Heart left ventricle (tissue), 16 donors: ENCODE results near the gene NEDD4L. TPM values are rescaled to one million over a fixed set of nuclear protein-coding genes. Genes with fewer than 3 reads are reported as not detected.

ENCODE experiments used
- ATAC-seq, 4 donors: fragments of 200-7000 bp; cut with Tn5 transposase; one replicate each; pipeline ENCODE4 v1.9.1; 2020 to 2022; ENCODE audit warnings: moderate library complexity in 4 of 4, mild to moderate bottlenecking in 3 of 4, moderate number of reproducible peaks in 1 of 4
- DNase-seq, 5 donors: peaks; one replicate each; pipeline ENCODE4 v3.0.0-alpha.2; 2020
- H3K27ac ChIP-seq, 12 donors: fragments of 200-600 bp; sonication (generic) in 4 of 12; one replicate each; pipeline versions ENCODE4 v1.5.0 to v1.8.0; 2016 to 2022; ENCODE audit warnings: mild to moderate bottlenecking in 2 of 12
- H3K27me3 ChIP-seq, 9 donors: fragments of 200-600 bp; sonication (generic) in 2 of 9; one replicate each; pipeline versions ENCODE4 v1.5.1 to v1.8.0; 2016 to 2022; ENCODE audit warnings: mild to moderate bottlenecking in 3 of 9
- H3K36me3 ChIP-seq, 9 donors: fragments of 200-600 bp; sonication (generic) in 2 of 9; one replicate each; pipeline versions ENCODE4 v1.5.0 to v1.8.0; 2018 to 2022; ENCODE audit warnings: mild to moderate bottlenecking in 2 of 9
- H3K4me1 ChIP-seq, 12 donors: fragments of 200-600 bp; sonication (generic) in 4 of 12; one replicate each; pipeline versions ENCODE4 v1.5.0 to v1.8.0; 2016 to 2022; ENCODE audit warnings: mild to moderate bottlenecking in 3 of 12
- H3K4me3 ChIP-seq, 12 donors: fragments of 200-600 bp; sonication (generic) in 4 of 12; one replicate each; pipeline versions ENCODE4 v1.5.0 to v1.8.0; 2017 to 2022; ENCODE audit warnings: mild to moderate bottlenecking in 9 of 12, moderate library complexity in 4 of 12
- H3K9me3 ChIP-seq, 12 donors: fragments of 200-600 bp; sonication (generic) in 4 of 12; one replicate each; pipeline versions ENCODE4 v1.5.0 to v1.8.0; 2016 to 2022; ENCODE audit warnings: mild to moderate bottlenecking in 1 of 12
- POLR2A ChIP-seq, 2 donors: fragments of 450-650 bp; IDR thresholded peaks; one replicate each; pipeline ENCODE4 v1.6.1; 2017; ENCODE audit warnings: antibody characterized with exemption in 2 of 2, mild to moderate bottlenecking in 2 of 2, moderate library complexity in 2 of 2
- WGBS, 4 donors: extraction: QIAGEN DNeasy Blood & Tissue Kit in 2 of 4; methylation state at CpG; one replicate each; pipeline versions ENCODE4 v1.1.5 to v1.1.7; 2013 to 2018; 5-methylcytosine and 5-hydroxymethylcytosine counted together
- intact Hi-C, 10 donors: fragments of 100-400 bp; cut with DNase I; formaldehyde crosslinking; loops; one replicate each; pipeline versions ENCODE4 v1.11.1 to v1.14.2; 2022
- polyA plus RNA-seq, 2 donors: library from polyadenylated mRNA; stranded (reverse); fragments of 200-250 nt; gene quantifications; one replicate each; pipeline ENCODE4 v1.2.3, GENCODE V29; 2013
- total RNA-seq, 9 donors: library from RNA; depleted of rRNA in 2 of 9; stranded (reverse); fragments of >200 nt in 2 of 9; fragmentation: NEBNext Ultra II Directional in 3 of 9; extraction: Animal tissue kit (Norgen Biotek cat#: 25700) in 3 of 9; gene quantifications; one replicate each; pipeline versions ENCODE4 v1.1.0 to v1.2.4, GENCODE V29; 2016 to 2023
- TF ChIP-seq, protein P1 (sequence below), 12 donors: fragments of 200-600 bp; sonication (generic) in 4 of 12; IDR thresholded peaks; one replicate each; pipeline versions ENCODE4 v1.5.0 to v1.8.0; 2018 to 2022; ENCODE audit warnings: antibody characterized with exemption in 12 of 12, mild to moderate bottlenecking in 5 of 12
- donor health status: ischemic (EF 13 %, LVEDD 7.1; RV severe dilation, severe dysfunction).
- donor health status: healthy with polysubstance abuse.
- donor health status: DM: no; HTN: yes; CAD: no.
- donor health status: DM: no; HTN: no; CAD: no.
- donor health status: ischemic (EF 25% LVEDD 6.9; RV normal size, moderate dysfunction).
- donor health status: ischemic (EF 25% LVEDD 5.7; RV mildly dilated, moderate dysfunction).
- donor health status: healthy.
- donor health status: DM: yes; HTN: yes; CAD: no.
- donor health status: ischemic (EF 35%, LVEDD 5.7; RV mildly dilated, moderate dysfunction).
- donor health status: nonischemic (EF 11% LVEDD 7.7; RV severe dilation, severe dysfunction).
- donor health status: DM: yes; HTN: yes; CAD: no.
- donor health status: PGD.
- donor health status: ischemic (EF 29% LVEDD 5.4; RV normal size, mild dysfunction).
- donor health status: nonischemic (EF 23%, LVEDD 6.1; RV moderate dilation, normal function).

The NEDD4L gene
- total and polyA plus RNA-seq, 11 donors, result 14.7 to 64.1 (median 51.7) TPM

DNA sequence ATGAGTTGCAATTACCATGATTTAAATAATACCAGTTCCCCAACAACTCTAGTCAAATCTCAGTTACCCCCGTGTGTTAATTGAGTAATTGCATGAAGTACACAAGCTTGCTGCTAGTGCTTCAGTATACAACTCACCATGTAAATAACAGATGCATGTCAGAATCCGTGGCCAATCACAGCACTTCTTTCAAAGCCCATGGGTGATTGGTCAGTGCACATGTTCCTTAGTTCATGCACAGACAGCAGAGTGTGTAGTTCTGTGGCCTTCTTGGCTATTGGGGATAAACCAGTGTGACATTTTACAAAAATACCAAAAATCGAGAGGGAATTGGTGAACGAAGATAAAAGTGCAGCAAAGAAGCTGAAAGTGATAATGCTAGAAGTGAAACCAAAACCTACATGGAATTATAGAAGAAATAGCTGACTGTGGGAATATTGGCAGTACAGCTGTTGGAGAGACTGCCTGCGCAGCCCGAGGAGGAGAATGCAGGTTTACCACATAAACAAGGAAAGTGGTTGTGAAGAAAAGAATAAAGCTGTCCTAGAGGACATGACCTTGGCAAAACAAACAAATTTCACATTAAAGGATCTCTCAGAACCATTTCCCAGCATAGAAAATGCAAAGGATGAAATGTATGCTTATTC lies 59.4 kb downstream of the NEDD4L start:
- no peaks in the 10 kb centered on the region for H3K9me3 ChIP-seq
- TF ChIP-seq, protein P1, sequence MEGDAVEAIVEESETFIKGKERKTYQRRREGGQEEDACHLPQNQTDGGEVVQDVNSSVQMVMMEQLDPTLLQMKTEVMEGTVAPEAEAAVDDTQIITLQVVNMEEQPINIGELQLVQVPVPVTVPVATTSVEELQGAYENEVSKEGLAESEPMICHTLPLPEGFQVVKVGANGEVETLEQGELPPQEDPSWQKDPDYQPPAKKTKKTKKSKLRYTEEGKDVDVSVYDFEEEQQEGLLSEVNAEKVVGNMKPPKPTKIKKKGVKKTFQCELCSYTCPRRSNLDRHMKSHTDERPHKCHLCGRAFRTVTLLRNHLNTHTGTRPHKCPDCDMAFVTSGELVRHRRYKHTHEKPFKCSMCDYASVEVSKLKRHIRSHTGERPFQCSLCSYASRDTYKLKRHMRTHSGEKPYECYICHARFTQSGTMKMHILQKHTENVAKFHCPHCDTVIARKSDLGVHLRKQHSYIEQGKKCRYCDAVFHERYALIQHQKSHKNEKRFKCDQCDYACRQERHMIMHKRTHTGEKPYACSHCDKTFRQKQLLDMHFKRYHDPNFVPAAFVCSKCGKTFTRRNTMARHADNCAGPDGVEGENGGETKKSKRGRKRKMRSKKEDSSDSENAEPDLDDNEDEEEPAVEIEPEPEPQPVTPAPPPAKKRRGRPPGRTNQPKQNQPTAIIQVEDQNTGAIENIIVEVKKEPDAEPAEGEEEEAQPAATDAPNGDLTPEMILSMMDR (IDR thresholded peaks at IDR 0.05), result no peak
- no peak for TF ChIP-seq POLR2A (IDR thresholded peaks at IDR 0.05)
- intact Hi-C loops, result no loop called here
- no peak overlapping the region for H3K4me3 ChIP-seq
- H3K36me3 ChIP-seq, result no peaks in the 10 kb centered on the region
- ATAC-seq (no peak), DNase-seq (no peak)
- 70 to 85% (median 79%) methylated on average over 6 of the region's 6 CpGs for WGBS, 4 donors
- no peak overlapping the region for H3K27ac ChIP-seq
- peaks cover 0 to 7% (median 0%) of the 10 kb centered on the region in 12 donors for H3K4me1 ChIP-seq
- no peaks in the 10 kb centered on the region for H3K27me3 ChIP-seq

DNA sequence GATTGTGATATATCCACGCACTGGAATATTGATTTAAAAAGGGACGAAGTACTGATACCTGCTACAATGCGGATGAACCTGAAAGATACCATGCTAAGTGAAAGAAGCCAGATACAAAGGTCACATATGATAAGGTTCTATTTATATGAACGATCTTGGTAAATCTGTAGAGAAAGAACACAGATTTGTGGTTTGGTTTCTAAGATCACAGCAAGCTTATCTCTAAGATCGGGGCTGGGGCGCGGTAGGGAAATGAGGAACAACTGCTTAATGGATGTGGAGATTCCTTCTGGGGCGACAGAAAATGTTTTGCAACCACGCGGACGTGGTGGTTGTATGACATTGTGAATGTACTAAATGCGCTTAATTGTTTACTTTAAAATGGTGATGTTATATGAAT lies 60.1 kb downstream of the NEDD4L start:
- Histone ChIP-seq H3K9me3 (no peaks in the 10 kb centered on the region), H3K4me3 (no peak overlapping the region), H3K27ac (no peak overlapping the region), H3K4me1 (peaks cover 0 to 7% (median 0%) of the 10 kb centered on the region in 12 donors), H3K27me3 (no peaks in the 10 kb centered on the region), H3K36me3 (no peaks in the 10 kb centered on the region)
- no peak for TF ChIP-seq POLR2A (IDR thresholded peaks at IDR 0.05)
- TF ChIP-seq, protein P1 (IDR thresholded peaks at IDR 0.05), result no peak
- ATAC-seq, result no peak
- no peak for DNase-seq
- intact Hi-C loops, result no loop called here
- 75 to 87% (median 83%) methylated on average over 12 of the region's 12 CpGs for WGBS, 4 donors

DNA sequence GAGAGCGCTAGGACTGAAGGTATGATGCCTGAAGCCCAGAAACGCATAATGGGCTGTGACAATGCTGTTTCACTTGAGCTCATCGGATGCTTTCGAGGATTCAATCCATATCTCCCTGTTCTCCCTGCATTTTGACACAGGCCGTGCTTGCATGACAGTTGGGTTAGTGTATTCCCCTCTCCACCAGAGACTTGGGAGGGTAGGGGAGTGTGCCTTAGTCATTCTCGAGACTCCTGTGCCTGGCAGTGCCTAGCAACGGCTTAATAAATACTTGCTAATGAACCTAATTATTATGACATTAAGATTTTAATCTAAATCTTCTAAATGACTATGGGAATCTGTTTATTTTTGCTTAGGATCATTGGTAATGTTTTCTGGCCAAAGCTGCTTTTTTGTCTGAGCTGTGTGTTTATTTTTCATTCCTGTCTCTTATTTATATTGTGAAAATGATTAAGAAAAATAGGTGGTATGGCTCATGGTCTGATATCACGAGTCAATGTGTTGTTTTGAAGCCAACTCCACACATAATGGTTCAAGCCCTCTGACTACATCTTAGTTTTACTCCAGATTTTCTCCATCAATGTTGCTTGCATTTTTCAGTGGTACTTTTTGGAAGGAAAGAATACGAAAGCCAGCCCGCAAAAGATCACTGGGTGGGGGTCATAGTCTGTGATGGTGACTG lies 61.3 kb downstream of the NEDD4L start:
- intact Hi-C loops, result loop anchor here in 1 of 10 donors (5.0 kb wide), 1 partner anchor 48 kb away; no protein-coding TSS in a partner anchor
- Histone ChIP-seq H3K36me3 (no peaks in the 10 kb centered on the region), H3K9me3 (no peaks in the 10 kb centered on the region), H3K27me3 (no peaks in the 10 kb centered on the region), H3K27ac (no peak overlapping the region), H3K4me1 (peaks cover 0 to 7% (median 0%) of the 10 kb centered on the region in 12 donors), H3K4me3 (no peak overlapping the region)
- 88 to 90% (median 89%) methylated on average over 10 of the region's 10 CpGs for WGBS, 4 donors
- no peak for TF ChIP-seq POLR2A (IDR thresholded peaks at IDR 0.05)
- TF ChIP-seq, protein P1 (IDR thresholded peaks at IDR 0.05), result no peak
- DNase-seq, result no peak
- no peak for ATAC-seq

DNA sequence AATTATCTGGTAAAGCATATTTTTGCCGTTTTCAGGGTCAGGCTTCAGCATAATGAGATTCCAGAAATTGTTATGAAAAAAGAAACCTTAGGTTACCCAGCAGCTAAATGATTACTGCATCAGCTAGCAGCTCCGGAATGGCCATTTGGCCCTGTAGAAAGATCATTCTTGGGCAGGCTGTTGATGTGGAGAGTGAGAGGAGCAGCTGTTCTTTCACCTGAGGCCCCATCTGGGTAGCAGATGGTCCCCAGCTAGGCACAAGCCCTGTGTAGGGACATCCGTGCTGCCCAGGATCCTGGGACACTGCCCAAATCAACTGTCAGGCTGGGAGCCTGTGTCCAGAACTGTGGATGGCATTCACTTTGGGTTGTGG lies 61.8 kb downstream of the NEDD4L start:
- ATAC-seq, result no peak
- Histone ChIP-seq H3K27ac (no peak overlapping the region), H3K4me3 (no peak overlapping the region), H3K36me3 (no peaks in the 10 kb centered on the region), H3K27me3 (no peaks in the 10 kb centered on the region), H3K4me1 (peaks cover 0 to 7% (median 0%) of the 10 kb centered on the region in 12 donors), H3K9me3 (no peaks in the 10 kb centered on the region)
- TF ChIP-seq, protein P1 (IDR thresholded peaks at IDR 0.05), result no peak
- no peak for TF ChIP-seq POLR2A (IDR thresholded peaks at IDR 0.05)
- DNase-seq, result no peak
- intact Hi-C loops, result loop anchor here in 1 of 10 donors (5.0 kb wide), 1 partner anchor 49 kb away; no protein-coding TSS in a partner anchor
- WGBS, 4 donors, result 67 to 83% (median 72%) methylated on average over 3 of the region's 3 CpGs
